Skeletal muscle satellite cell (primary cell): ENCODE data around the gene GRAMD4.

Experiments
- H3K27me3 ChIP-seq: 2 replicates; pipeline ENCODE4 v1.7.0; 2013; ENCODE audit warnings: low read length; ENCODE audit not compliant: control insufficient read depth, insufficient read depth
- H3K36me3 ChIP-seq: 2 replicates; pipeline ENCODE4 v1.7.0; 2013; ENCODE audit warnings: mild to moderate bottlenecking, control low read depth, low read length; ENCODE audit not compliant: insufficient read depth
- H3K4me1 ChIP-seq: 2 replicates; pipeline ENCODE4 v1.7.0; 2013; ENCODE audit warnings: low read length; ENCODE audit not compliant: control insufficient read depth, insufficient read depth
- H3K4me2 ChIP-seq: 2 replicates; pipeline ENCODE4 v1.7.0; 2013; ENCODE audit warnings: mild to moderate bottlenecking, low read length
- H3K4me3 ChIP-seq: 2 replicates; pipeline ENCODE4 v1.7.0; 2013; ENCODE audit warnings: low read length
- H3K9ac ChIP-seq: 2 replicates; pipeline ENCODE4 v1.7.0; 2013; ENCODE audit warnings: mild to moderate bottlenecking, low read depth, low read length, moderate library complexity
- H3K9me3 ChIP-seq: replicated peaks from 2 replicates; pipeline ENCODE4 v1.7.0; 2013; ENCODE audit warnings: mild to moderate bottlenecking, control low read depth, low read length

The GRAMD4 gene

DNA sequence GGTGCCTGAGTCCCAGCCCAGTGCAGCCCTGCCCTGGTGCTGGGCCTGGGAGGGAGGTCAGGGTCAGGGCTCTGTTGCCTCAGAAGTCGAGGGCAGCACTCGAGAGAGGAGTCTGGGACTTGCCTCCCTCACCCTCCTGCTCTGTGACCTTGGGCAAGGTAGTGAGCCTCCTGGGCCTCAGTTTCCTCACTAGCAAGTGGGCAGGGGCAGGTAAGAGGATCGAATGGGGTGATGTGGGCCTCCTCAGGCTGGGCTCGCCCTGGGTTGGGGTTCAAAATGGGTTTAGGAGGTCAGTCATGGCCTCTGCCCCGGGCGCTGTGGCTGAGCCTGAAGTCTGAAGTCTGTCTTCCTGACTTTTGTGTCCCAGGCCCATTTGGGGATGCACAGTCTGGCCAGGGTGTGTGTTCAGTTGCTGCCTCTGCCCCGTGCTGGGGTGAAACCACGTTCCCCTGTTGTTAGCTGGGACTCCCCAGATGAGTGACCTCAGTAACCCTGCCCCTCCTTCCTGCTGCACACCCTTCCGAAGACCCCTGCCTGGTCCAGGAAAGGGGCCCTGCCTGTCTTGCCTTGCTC lies 41.8 kb upstream of the GRAMD4 start:
- peak overlapping the region; percentile 97 for H3K4me2 ChIP-seq
- H3K27me3 ChIP-seq = no peaks in the 10 kb centered on the region
- peak overlapping the region; percentile 78 for H3K9ac ChIP-seq
- no peaks in the 10 kb centered on the region for H3K9me3 ChIP-seq
- H3K4me3 ChIP-seq = peak overlapping the region; percentile 82
- no peaks in the 10 kb centered on the region for H3K36me3 ChIP-seq
- peaks cover 17% of the 10 kb centered on the region for H3K4me1 ChIP-seq

DNA sequence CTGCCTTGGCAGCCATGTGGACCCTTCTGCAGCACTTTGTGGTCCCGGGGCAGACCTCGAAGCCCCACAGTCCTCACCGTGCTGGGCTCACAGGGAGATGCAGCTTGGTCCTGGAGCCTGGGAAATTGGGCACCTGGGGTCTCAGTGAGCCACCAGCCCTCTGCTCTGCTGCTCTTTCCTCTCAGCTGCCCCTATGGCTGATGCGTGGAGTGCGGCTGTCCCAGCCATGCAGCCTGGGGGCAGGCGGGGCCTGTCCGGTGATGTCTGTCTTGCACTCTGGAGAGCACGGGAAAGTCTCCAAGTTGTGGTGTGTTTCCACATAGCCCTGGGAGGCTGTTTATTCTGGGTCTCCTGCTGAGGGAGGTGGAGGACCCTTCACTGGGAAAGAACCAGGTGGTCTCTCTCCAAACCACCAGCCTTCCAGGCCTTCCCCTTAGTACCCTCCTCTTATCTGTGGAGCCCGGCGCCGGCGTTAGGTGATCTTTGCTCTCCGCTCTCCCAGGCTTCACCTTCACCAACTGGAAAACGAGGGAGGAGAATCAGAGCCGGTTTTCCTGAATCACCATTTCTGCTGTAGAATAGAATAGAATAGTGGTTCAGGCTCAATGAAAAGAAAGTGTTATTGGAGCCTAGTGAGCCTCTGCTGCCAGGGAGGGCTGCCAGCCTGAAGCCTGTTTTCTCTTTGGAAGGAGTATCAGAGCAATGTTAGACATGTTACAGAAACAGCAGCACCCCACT lies 41.2 kb upstream of the GRAMD4 start:
- H3K4me1 ChIP-seq = peaks cover 17% of the 10 kb centered on the region
- no peaks in the 10 kb centered on the region for H3K36me3 ChIP-seq
- H3K4me2 ChIP-seq = peak overlapping the region; percentile 97
- no peak overlapping the region for H3K4me3 ChIP-seq
- H3K9me3 ChIP-seq = no peaks in the 10 kb centered on the region
- H3K9ac ChIP-seq = no peak overlapping the region
- no peaks in the 10 kb centered on the region for H3K27me3 ChIP-seq

DNA sequence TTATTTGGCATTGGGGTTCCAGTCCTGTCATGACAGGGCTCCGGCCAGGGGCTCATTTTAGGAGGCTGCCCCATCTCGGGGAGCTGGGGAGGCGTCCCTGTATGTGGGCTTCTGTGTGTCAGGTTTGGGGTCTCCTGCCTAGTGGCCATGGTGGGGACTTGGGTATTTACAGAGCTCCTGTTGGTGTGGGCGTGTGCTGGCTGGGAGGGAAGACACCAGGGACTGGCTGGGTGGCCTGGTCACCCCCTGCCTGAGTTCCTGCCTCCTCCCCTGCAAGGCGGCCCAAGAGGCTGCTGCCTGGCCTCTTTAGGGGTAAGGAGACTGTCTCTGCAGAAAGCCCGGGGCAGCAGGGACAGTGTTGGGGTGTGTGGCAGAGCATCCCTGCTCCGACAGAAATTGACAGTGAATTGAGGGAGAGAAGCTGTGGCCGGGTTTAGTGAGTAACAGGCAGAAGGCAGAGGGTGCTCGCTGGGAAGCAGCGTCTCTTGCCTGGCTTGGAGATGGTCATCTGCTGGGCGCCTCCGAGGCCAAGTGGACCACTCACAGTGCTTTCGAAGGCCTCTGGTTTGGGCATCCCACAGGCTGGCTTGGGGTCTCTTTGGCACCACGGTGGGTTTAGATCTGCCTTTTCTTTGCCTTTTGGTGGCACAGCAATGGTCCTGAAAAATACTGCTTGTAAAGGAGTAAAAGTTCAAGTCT lies 40.3 kb upstream of the GRAMD4 start:
- H3K36me3 ChIP-seq = no peaks in the 10 kb centered on the region
- no peaks in the 10 kb centered on the region for H3K9me3 ChIP-seq
- no peak overlapping the region for H3K4me3 ChIP-seq
- no peak overlapping the region for H3K9ac ChIP-seq
- peaks cover 17% of the 10 kb centered on the region for H3K4me1 ChIP-seq
- H3K27me3 ChIP-seq = no peaks in the 10 kb centered on the region
- no peak overlapping the region for H3K4me2 ChIP-seq

DNA sequence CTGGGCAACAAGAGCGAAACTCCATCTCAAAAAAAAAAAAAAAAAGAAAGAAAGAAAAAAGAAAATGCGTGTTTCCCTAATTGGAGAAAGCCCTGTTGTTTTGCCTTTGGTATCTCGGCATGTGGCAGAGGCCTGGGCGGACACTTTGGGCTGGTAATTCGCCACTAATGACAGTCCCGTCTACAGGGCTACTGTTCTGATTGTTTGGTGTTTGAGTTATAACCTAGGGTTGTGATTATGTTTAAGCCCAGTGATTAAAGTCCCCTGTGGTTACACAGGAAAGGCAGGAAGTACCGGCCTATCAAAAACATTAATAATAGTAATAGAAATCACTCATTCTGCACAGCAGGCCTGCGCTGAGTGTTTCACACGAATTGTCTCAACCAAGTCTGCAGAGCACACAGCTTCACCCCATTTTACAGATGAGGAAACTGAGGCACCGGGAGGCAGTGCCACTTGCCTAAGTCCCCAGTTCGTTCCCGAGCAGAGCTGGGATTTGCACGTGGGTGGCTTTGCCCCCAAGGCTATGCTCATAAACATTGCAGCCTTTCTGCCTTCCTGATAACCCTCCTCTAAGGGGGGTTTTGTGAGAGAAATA lies 39.1 kb upstream of the GRAMD4 start:
- H3K9ac ChIP-seq = no peak overlapping the region
- H3K4me2 ChIP-seq = no peak overlapping the region
- H3K27me3 ChIP-seq = no peaks in the 10 kb centered on the region
- no peaks in the 10 kb centered on the region for H3K9me3 ChIP-seq
- H3K4me1 ChIP-seq = peaks cover 17% of the 10 kb centered on the region
- H3K36me3 ChIP-seq = no peaks in the 10 kb centered on the region
- no peak overlapping the region for H3K4me3 ChIP-seq

DNA sequence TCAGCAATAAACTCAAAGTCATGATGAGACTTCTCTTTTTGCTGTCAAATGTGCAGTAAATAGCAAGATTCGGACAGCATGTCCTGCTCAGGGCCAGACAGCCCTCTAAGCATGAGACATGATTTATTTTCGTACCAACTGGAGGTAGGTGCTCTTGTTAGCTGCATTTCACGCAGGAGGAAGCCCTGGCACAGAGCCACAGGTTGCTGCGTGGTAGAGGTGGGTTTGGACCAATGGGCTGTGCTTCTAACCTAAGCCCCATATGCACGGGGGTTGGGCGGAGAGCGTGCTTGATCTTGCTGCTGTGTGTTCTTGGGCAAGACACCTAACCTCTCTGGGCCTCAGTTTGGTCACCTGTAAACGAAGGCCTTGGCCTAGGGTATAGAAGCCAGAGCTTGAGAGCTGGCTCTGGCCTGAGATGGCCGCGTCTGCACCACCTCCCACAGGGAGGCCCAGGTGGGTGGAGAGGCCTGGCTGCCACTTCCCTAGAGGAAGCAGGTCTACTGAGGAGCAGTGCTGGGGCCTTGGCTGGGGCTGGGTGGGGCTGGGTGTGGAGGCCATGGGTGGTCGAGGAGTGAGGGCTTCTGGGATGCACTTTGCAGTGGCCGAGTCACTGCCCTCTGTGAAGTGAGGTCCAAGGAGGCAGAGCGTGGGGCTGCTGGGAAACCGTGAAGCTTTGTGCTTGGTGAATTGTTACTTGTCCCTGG lies 38.5 kb upstream of the GRAMD4 start:
- Histone ChIP-seq H3K36me3 (no peaks in the 10 kb centered on the region), H3K4me3 (no peak overlapping the region), H3K4me1 (peaks cover 13% of the 10 kb centered on the region), H3K4me2 (no peak overlapping the region), H3K9ac (no peak overlapping the region), H3K9me3 (no peaks in the 10 kb centered on the region), H3K27me3 (no peaks in the 10 kb centered on the region)

DNA sequence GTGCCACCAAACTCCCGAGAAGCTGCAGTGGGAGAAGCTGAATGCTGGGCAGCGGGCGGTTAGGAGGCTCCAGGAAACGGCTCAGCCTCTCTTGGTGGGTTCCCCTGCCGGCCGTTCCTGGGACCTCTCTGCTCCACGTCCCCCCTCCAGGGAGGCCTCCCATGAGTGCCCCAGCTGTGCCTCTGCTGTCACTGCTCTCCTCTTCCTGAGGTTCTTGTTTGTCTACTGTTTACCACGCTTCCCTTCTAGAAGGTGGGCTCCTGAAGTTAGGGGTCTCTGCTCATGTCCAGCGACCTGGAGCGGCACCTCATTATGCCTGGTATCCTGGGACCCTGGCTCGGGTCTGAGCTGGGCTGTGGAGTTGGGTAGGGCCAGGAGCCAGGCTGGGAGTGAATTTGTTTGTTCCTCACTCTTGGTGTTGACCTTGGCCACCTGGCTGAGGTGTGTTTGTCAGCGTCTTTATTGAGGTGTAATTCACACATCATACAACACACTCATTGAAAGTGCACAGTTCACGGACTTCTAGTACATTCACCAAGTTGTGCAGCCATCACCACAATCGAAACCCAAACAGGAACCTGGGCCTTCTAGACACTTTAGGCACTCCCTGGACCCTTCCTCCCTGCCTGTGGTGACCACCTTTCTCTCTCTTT lies 37.8 kb upstream of the GRAMD4 start:
- H3K4me1 ChIP-seq = peaks cover 13% of the 10 kb centered on the region
- no peaks in the 10 kb centered on the region for H3K27me3 ChIP-seq

DNA sequence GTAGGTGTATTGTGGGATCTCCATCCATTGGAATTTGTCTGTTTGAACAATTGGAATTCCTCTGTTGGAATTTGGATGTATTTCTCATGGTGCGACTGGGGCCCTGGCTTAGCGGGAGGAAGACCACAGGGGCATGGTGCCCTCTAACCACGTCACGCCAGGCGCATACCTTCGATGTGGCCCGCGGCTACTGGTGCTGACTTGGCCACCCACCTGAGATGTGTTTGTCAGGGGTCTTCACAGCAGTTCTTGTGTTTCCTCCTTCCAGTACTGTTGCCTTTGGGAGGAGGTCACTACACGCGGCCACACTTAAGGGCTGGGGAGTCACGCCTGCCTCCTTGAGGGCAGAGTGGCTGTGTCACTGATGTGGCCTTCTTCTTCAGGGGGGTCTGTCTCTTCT lies 36.6 kb upstream of the GRAMD4 start:
- Histone ChIP-seq H3K36me3 (no peaks in the 10 kb centered on the region), H3K9ac (no peak overlapping the region), H3K27me3 (no peaks in the 10 kb centered on the region), H3K4me3 (no peak overlapping the region), H3K4me1 (peaks cover 3% of the 10 kb centered on the region), H3K4me2 (no peak overlapping the region), H3K9me3 (no peaks in the 10 kb centered on the region)

More for the DNA sequence above, 37.8 kb upstream of the GRAMD4 start:
- no peaks in the 10 kb centered on the region for H3K9me3 ChIP-seq
- H3K36me3 ChIP-seq = no peaks in the 10 kb centered on the region
- no peak overlapping the region for H3K4me2 ChIP-seq
- H3K4me3 ChIP-seq = no peak overlapping the region
- no peak overlapping the region for H3K9ac ChIP-seq

DNA sequence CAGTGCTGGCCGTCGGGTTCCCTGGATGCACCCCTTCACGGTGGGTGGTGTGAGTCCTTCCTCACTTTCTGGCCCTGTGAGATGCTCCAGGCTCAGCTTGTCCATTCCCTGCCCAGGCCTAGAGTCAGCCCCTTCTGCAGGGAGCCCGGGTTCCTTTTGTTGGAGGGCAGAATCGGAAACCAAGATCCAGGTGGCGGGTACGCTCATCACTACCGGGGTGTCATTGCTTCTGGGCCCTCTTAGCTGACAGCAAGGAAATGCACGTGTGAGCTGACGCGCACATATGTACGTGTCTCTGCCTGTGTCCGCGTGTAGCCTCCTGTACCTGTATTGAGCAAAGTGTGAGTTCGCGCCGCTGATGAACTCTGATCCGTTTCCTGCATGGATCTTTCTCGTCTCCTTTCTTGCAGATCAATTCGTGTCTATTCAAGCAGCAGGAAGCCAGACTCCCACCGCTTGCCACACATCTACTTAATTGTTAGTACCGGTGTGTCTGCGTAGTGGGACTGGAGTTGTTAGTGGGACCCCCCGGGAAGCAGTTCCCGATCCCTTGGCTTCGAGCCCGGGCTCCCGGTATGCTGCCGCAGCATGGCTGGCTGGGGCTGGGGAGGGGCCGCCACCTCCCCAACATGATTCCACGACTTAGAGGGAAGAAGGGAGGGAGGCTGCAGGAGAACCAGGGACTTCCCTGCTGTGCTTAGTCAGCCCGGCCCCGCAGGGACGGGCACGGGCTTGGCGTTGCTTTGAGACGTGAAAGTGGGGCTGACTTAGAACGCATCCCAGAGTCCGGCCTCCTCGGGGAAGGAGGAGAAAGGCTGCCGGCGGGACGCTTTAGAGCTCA lies 35.9 kb upstream of the GRAMD4 start:
- Histone ChIP-seq H3K9me3 (no peaks in the 10 kb centered on the region), H3K4me2 (no peak overlapping the region), H3K9ac (no peak overlapping the region), H3K4me1 (no peaks in the 10 kb centered on the region), H3K36me3 (no peaks in the 10 kb centered on the region), H3K27me3 (no peaks in the 10 kb centered on the region), H3K4me3 (no peak overlapping the region)

DNA sequence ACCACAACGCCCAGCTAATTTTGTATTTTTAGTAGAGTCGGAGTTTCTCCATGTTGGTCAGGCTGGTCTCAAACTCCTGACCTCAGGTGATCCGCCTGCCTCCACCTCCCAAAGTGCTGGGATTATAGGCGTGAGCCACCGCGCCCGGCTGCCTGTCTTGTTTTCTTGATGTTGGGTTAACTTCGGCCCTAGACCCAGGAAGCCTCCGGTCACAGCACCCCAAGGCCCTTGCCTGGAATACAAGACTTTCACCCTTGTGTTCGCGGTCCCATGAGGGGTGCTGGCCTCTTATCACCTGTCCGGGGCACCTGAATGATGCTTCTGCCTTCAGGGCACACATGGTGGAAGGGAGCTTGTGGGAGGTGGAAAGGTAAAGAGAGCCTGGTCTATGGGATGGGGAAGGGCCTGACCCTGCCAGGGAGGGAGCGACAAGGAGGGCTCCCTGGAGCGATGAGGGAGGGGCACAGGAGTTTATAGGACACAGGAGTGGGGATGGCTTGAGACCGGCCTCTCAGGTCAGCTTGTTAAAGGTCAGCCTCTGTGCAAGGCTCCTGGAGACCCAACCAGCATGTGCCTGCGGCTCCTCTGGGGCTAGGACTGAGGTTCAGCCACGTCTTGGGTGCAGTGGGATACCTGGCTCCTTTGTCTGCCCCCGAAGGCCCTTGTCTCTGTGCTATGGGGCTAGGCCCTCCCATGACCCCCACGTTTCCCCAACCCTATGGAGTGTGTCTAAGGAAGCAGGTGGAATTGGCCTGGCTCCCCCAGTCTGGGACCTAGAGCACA lies 34.7 kb upstream of the GRAMD4 start:
- no peak overlapping the region for H3K4me3 ChIP-seq
- H3K27me3 ChIP-seq = no peaks in the 10 kb centered on the region
- no peaks in the 10 kb centered on the region for H3K4me1 ChIP-seq
- no peak overlapping the region for H3K4me2 ChIP-seq
- no peaks in the 10 kb centered on the region for H3K9me3 ChIP-seq
- no peaks in the 10 kb centered on the region for H3K36me3 ChIP-seq
- H3K9ac ChIP-seq = no peak overlapping the region

DNA sequence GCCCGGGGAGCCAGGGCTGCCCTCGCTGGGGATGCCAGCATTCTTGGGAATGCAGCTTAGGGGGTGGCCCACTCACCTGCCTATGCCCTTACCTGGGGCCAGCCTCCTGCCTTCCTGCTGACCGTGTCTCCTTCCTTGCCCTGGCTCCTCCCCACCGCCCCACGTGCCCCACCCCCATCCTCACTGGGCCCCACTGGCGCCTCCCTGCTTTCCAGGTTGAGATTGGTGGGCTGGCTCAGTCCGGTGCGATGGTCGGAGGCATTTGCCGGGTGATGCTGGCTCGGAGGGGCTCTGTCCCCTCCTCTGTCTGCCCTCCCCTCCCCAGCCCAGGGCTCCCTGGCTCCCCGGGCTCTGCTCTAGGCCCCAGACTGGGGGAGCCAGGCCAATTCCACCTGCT lies 34.1 kb upstream of the GRAMD4 start:
- Histone ChIP-seq H3K4me1 (no peaks in the 10 kb centered on the region), H3K9ac (no peak overlapping the region), H3K4me3 (no peak overlapping the region), H3K36me3 (no peaks in the 10 kb centered on the region), H3K9me3 (no peaks in the 10 kb centered on the region), H3K27me3 (no peaks in the 10 kb centered on the region), H3K4me2 (no peak overlapping the region)
